ENCODE data around the gene MGRN1.
A peak's percentile ranks its signal among the peaks of the same experiment; 100 is the strongest.

DNA sequence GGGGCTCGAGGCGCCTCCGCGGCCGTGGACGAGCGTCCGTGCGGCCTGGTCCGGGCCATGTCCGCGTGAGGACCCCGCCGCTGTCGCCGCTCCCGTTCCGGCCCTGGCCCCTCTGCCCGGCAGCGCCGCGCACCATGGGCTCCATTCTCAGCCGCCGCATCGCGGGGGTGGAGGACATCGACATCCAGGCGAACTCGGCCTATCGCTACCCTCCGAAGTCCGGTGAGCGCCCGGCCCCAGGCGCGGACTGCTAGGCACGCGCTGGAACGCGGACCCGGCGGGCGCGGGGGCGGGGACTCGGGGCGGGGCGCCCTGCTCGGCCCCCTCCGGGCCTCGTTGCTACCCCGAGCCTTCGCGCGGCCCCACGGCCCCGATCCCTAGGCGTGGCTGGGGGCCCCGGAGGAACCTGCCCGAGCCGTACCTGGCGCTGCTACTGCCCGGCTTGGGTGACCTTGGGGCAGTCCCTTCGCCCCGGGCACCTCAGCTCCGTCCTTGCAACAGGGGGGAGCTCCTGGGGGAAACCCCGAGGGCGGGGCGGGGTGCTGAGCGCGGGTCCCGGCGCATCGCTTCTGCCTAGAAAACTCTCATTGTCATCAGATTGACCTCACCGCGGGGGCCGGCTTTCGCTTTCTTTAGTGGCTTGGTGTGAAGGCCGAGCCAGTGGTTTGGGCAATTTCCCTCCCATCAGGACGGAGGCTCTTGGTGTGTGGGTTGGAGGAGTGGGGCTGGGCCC, 367 bp downstream of the MGRN1 start:
- peak; percentile 89 to 95 for TF ChIP-seq POLR2A (IDR thresholded peaks at IDR 0.05)
- TF ChIP-seq, protein P1, sequence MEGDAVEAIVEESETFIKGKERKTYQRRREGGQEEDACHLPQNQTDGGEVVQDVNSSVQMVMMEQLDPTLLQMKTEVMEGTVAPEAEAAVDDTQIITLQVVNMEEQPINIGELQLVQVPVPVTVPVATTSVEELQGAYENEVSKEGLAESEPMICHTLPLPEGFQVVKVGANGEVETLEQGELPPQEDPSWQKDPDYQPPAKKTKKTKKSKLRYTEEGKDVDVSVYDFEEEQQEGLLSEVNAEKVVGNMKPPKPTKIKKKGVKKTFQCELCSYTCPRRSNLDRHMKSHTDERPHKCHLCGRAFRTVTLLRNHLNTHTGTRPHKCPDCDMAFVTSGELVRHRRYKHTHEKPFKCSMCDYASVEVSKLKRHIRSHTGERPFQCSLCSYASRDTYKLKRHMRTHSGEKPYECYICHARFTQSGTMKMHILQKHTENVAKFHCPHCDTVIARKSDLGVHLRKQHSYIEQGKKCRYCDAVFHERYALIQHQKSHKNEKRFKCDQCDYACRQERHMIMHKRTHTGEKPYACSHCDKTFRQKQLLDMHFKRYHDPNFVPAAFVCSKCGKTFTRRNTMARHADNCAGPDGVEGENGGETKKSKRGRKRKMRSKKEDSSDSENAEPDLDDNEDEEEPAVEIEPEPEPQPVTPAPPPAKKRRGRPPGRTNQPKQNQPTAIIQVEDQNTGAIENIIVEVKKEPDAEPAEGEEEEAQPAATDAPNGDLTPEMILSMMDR (IDR thresholded peaks at IDR 0.05) = peak in 1 of 6 experiments; percentile 18
